Glutamatergic neuron (in vitro differentiated cells): Measurements from ENCODE around the gene MT1H. TPM values are rescaled to one million over a fixed set of nuclear protein-coding genes. Genes with fewer than 3 reads are reported as not detected.
"Not testable (repeated sequence)": the region's sequence is repeated elsewhere in the genome, so short reads cannot be mapped to it uniquely, and the experiment has no call there.

ENCODE experiments used
- DNase-seq: peaks from one replicate; pipeline ENCODE4 v3.0.0; 2022
- H3K27ac Mint-ChIP-seq: one replicate; pipeline ENCODE4 v1.8.0; 2020; ENCODE audit warnings: mild to moderate bottlenecking, mixed read lengths, inconsistent platforms; ENCODE audit not compliant: unreplicated experiment
- H3K27me3 Mint-ChIP-seq: one replicate; pipeline ENCODE4 v1.8.0; 2020; ENCODE audit warnings: mild to moderate bottlenecking, moderate library complexity, mixed read lengths, inconsistent platforms; ENCODE audit not compliant: unreplicated experiment
- H3K36me3 Mint-ChIP-seq: one replicate; pipeline ENCODE4 v1.8.0; 2020; ENCODE audit warnings: mild to moderate bottlenecking, mixed read lengths, inconsistent platforms; ENCODE audit not compliant: unreplicated experiment
- H3K4me1 Mint-ChIP-seq: one replicate; pipeline ENCODE4 v1.8.0; 2020; ENCODE audit warnings: mild to moderate bottlenecking, low read depth, mixed read lengths, inconsistent platforms; ENCODE audit not compliant: unreplicated experiment
- H3K4me3 Mint-ChIP-seq: one replicate; pipeline ENCODE4 v1.8.0; 2020; ENCODE audit warnings: mild to moderate bottlenecking, mixed read lengths, inconsistent platforms; ENCODE audit not compliant: unreplicated experiment
- H3K9me3 Mint-ChIP-seq: one replicate; pipeline ENCODE4 v1.8.0; 2020; ENCODE audit warnings: mild to moderate bottlenecking, moderate library complexity, mixed read lengths, inconsistent platforms; ENCODE audit not compliant: unreplicated experiment
- CTCF ChIP-seq: fragments of 200-600 bp; sonication (generic); IDR thresholded peaks from one replicate; pipeline ENCODE4 v1.5.0; 2021; ENCODE audit not compliant: partially characterized antibody, unreplicated experiment
- long read RNA-seq: library from polyadenylated mRNA; unstranded; transcript quantifications from one replicate; pipeline ENCODE4 v2.0.0, GENCODE V29; 2020; ENCODE audit not compliant: unreplicated experiment
- total RNA-seq: library from RNA; stranded (reverse); fragmentation: NEBNext Ultra II Directional; extraction: Animal tissue kit (Norgen Biotek cat#: 25700); gene quantifications from one replicate; pipeline ENCODE4 v1.2.1, GENCODE V29; 2021; ENCODE audit not compliant: unreplicated experiment

Gene MT1H
- total RNA-seq, result not detected
- long read RNA-seq, result 0 reads

- DNase-seq, result no peak
- H3K36me3 Mint-ChIP-seq, result no peaks in the 10 kb centered on the region
- H3K27ac Mint-ChIP-seq, result no peak within 1 kb of the TSS
- TF ChIP-seq CTCF, result no peak
- peaks cover 2% of the 10 kb centered on the region for H3K9me3 Mint-ChIP-seq
- peaks cover 2% of the 10 kb centered on the region for H3K4me1 Mint-ChIP-seq
- peaks cover 40% of the 10 kb centered on the region for H3K27me3 Mint-ChIP-seq
- no peak within 1 kb of the TSS for H3K4me3 Mint-ChIP-seq
These were observed at the start of gene MT1H for GRCh38 chr16:56669005-56669839. TSS of gene MT1H (plus strand) at chr16:56669814. CDS start at chr16:56669885, 71 bp downstream.

- Mint-ChIP-seq H3K9me3 (peaks cover 2% of the 10 kb centered on the region), H3K4me1 (peaks cover 5% of the 10 kb centered on the region), H3K4me3 (no peak overlapping the region), H3K36me3 (no peaks in the 10 kb centered on the region), H3K27ac (no peak overlapping the region), H3K27me3 (peaks cover 32% of the 10 kb centered on the region)
- DNase-seq, result no peak
- no peak for TF ChIP-seq CTCF
These were observed 49.2 kb upstream of the MT1H start for GRCh38 chr16:56620339-56620897.

GRCh38 chr16:56621665-56622445 lies 47.8 kb upstream of the MT1H start:
- not testable (repeated sequence) for H3K4me3 Mint-ChIP-seq, H3K9me3 Mint-ChIP-seq, DNase-seq, H3K36me3 Mint-ChIP-seq, H3K27ac Mint-ChIP-seq, H3K4me1 Mint-ChIP-seq
- H3K27me3 Mint-ChIP-seq, result peaks cover 33% of the 10 kb centered on the region

GRCh38 chr16:56623184-56623583 lies 46.4 kb upstream of the MT1H start:
- not testable (repeated sequence) for H3K9me3 Mint-ChIP-seq, H3K27ac Mint-ChIP-seq, H3K36me3 Mint-ChIP-seq, H3K4me3 Mint-ChIP-seq, DNase-seq, H3K4me1 Mint-ChIP-seq
- H3K27me3 Mint-ChIP-seq, result peaks cover 27% of the 10 kb centered on the region

GRCh38 chr16:56623637-56624036 lies 46.0 kb upstream of the MT1H start:
- Mint-ChIP-seq H3K9me3 (peaks cover 2% of the 10 kb centered on the region), H3K27ac (no peak overlapping the region), H3K4me1 (peaks cover 4% of the 10 kb centered on the region), H3K4me3 (no peak overlapping the region), H3K27me3 (peaks cover 24% of the 10 kb centered on the region), H3K36me3 (no peaks in the 10 kb centered on the region)
- DNase-seq, result no peak
- no peak for TF ChIP-seq CTCF
